Measurements from ENCODE around the gene GGA2. TPM values are rescaled to one million over a fixed set of nuclear protein-coding genes. Genes with fewer than 3 reads are reported as not detected.
"Not testable (repeated sequence)": the region's sequence is repeated elsewhere in the genome, so short reads cannot be mapped to it uniquely, and the experiment has no call there.

The GGA2 gene
- total RNA-seq, 2 experiments from 2014 or later: 91.0 to 96.9 TPM

DNA sequence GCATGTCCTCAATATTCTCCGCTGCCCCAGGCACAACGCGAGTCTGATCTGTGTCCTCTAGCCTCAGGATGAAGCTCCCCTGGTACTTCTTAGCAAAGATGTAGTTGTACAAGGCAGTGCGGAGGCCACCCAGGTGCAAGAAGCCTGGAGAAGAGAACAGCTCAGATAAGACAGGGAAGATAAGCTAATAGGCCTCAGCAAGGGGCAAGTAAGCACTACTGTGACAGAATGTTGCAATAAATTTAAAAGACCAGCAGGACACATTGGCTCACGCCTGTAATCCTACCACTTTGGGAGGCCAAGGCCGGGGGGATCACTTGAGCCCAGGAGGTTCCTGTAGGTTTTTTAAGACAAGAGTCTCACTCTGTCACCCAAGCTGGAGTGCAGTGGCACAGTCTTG lies 41.9 kb upstream of the GGA2 start:
- ChIA-PET POLR2A (no interaction called here), CTCF (no interaction called here)
- TF ChIP-seq, protein P1, sequence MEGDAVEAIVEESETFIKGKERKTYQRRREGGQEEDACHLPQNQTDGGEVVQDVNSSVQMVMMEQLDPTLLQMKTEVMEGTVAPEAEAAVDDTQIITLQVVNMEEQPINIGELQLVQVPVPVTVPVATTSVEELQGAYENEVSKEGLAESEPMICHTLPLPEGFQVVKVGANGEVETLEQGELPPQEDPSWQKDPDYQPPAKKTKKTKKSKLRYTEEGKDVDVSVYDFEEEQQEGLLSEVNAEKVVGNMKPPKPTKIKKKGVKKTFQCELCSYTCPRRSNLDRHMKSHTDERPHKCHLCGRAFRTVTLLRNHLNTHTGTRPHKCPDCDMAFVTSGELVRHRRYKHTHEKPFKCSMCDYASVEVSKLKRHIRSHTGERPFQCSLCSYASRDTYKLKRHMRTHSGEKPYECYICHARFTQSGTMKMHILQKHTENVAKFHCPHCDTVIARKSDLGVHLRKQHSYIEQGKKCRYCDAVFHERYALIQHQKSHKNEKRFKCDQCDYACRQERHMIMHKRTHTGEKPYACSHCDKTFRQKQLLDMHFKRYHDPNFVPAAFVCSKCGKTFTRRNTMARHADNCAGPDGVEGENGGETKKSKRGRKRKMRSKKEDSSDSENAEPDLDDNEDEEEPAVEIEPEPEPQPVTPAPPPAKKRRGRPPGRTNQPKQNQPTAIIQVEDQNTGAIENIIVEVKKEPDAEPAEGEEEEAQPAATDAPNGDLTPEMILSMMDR (IDR thresholded peaks at IDR 0.05): no peak
- intact Hi-C loops (cut with micrococcal nuclease): no loop called here
- Mint-ChIP-seq H3K27ac (no peak overlapping the region), H3K27me3 (no peaks in the 10 kb centered on the region), H3K4me1 (ENCODE audit: low read depth) (peaks cover 21% of the 10 kb centered on the region), H3K36me3 (ENCODE audit: low read depth) (peaks cover 40% of the 10 kb centered on the region), H3K9me3 (no peaks in the 10 kb centered on the region), H3K4me3 (no peak overlapping the region)
- DNase-seq (no peak), ATAC-seq (no peak)

DNA sequence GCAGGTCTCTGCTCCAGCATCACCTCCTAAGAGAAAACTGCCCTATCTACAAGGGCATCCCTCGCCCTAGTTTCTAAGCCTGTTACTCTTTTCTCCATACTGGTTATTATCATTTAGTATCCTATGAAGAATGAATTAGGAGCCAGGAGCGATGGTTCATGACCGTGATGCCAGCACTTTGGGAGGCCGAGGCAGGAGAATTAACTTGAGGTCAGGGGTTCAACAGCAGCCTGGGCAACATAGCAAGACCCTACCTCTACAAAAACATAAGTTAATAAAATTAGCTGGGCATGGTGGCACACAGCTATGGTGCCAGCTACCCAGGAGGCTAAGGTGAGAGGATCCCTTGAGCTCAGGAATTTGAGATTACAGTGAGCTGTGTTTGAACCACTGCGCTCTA lies 39.6 kb upstream of the GGA2 start:
- no peak overlapping the region for H3K27ac Mint-ChIP-seq
- peaks cover 4% of the 10 kb centered on the region for H3K4me1 Mint-ChIP-seq (ENCODE audit: low read depth)
- intact Hi-C loops (cut with micrococcal nuclease): no loop called here
- TF ChIP-seq, protein P1 (IDR thresholded peaks at IDR 0.05): no peak
- no peaks in the 10 kb centered on the region for H3K9me3 Mint-ChIP-seq
- no peak for DNase-seq
- ChIA-PET CTCF (no interaction called here), POLR2A (interaction anchor here (1.2 to 1.3 kb wide), 3 partner anchors 15 to 38 kb away, joined by 3 read pairs; no protein-coding TSS in a partner anchor)
- no peaks in the 10 kb centered on the region for H3K27me3 Mint-ChIP-seq
- peaks cover 37% of the 10 kb centered on the region for H3K36me3 Mint-ChIP-seq (ENCODE audit: low read depth)
- H3K4me3 Mint-ChIP-seq: no peak overlapping the region
- no peak for ATAC-seq

DNA sequence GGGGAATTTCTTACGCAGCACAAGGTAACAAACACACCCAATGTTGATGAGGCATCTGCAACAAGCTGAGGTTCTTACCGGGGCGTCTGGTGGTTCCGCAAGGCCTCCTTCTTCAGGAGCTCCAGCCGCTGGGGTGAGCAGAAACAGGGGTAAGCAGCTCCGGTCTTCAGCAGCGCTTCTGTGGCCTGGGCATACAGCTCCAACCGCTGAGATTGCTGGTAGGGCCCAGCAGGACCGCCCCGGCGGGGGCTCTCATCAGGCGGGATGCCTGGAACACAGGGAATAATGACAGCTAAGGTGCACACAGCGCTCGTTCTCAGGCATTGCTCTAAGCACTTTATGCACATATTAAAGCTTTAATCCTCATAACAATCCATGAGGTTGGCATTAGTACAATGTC lies 34.1 kb upstream of the GGA2 start:
- no peak for DNase-seq
- intact Hi-C loops (cut with micrococcal nuclease): no loop called here
- Mint-ChIP-seq H3K27ac (no peak overlapping the region), H3K36me3 (ENCODE audit: low read depth) (peaks cover 31% of the 10 kb centered on the region), H3K9me3 (no peaks in the 10 kb centered on the region), H3K4me3 (no peak overlapping the region), H3K27me3 (no peaks in the 10 kb centered on the region), H3K4me1 (ENCODE audit: low read depth) (no peaks in the 10 kb centered on the region)
- no peak for ATAC-seq
- ChIA-PET CTCF (no interaction called here), POLR2A (no interaction called here)
- TF ChIP-seq, protein P1 (IDR thresholded peaks at IDR 0.05): no peak

DNA sequence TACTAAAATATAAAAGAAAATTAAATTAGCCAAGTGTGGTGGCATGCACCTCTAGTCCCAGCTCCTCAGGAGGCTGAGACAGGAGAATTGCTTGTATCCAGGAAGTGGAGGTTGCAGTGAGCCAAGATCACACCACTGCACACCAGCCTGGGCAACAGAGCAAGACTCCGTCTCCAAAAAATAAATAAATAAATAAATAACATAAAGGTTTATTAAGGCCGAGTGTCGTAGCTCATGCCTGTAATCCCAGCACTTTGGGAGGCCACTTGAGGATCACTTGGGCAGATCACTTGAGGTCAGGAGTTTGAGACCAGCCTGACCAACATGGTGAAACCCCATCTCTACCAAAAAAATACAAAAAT lies 30.5 kb upstream of the GGA2 start:
- peaks cover 20% of the 10 kb centered on the region for H3K36me3 Mint-ChIP-seq (ENCODE audit: low read depth)

DNA sequence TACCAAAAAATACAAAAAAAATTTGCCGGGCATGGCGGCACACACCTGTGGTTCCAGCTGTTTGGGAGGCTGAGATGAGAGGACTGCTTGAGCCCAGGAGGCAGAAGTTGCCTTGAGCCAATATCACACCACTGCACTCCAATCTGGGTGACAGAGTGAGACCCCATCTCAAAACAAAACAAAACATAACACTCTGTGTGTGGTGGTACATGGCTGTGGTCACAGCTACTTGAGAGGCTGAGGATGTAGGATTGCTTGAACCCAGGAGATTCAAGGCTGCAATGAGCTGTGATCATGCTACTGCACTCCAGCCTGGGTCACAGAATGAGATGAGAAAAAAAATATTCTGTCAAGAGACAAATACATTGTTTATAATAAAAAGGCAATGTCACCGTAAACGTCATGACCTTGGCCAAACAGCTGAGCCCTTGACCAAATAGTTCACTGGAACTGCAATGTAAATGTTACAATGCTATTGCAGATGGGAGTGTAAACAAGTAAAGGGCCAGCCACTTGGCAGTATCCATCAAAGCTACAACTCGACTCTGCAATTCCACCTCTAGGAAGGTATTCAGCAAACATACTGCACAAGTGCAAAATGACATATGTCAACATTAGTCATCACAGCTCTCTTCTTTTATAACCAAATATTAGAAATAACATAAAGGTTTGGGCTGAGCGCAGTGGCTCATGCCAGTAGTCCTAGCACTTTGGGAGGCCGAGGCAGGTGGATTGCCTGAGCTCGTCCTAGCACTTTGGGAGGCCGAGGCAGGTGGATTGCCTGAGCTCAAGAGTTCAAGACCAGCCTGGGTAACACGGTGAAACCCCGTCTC lies 29.9 kb upstream of the GGA2 start:
- intact Hi-C loops (cut with micrococcal nuclease): no loop called here

More for the DNA sequence above, 30.5 kb upstream of the GGA2 start:
- H3K4me3 Mint-ChIP-seq; H3K27me3 Mint-ChIP-seq; H3K4me1 Mint-ChIP-seq (ENCODE audit: low read depth); intact Hi-C loops (cut with micrococcal nuclease); DNase-seq; ATAC-seq; H3K27ac Mint-ChIP-seq; H3K9me3 Mint-ChIP-seq: not testable (repeated sequence)
- CTCF ChIA-PET: interaction anchor here (1.1 kb wide), 1 partner anchor 18 kb away, joined by 3 read pairs; no protein-coding TSS in a partner anchor
- POLR2A ChIA-PET: interaction anchor here (0.9 to 1.0 kb wide), 2 partner anchors 13 to 27 kb away, joined by 3 to 5 read pairs; no protein-coding TSS in a partner anchor

More for the DNA sequence above, 29.9 kb upstream of the GGA2 start:
- Mint-ChIP-seq H3K36me3 (ENCODE audit: low read depth) (peaks cover 23% of the 10 kb centered on the region), H3K4me1 (ENCODE audit: low read depth) (peaks cover 8% of the 10 kb centered on the region), H3K4me3 (no peak overlapping the region), H3K27me3 (no peaks in the 10 kb centered on the region), H3K9me3 (no peaks in the 10 kb centered on the region), H3K27ac (no peak overlapping the region)
- ATAC-seq (no peak), DNase-seq (no peak)
- ChIA-PET CTCF (interaction anchor here (0.7 to 1.6 kb wide), 4 partner anchors 12 to 512 kb away, joined by 3 to 5 read pairs (median 3); no protein-coding TSS in a partner anchor), POLR2A (interaction anchor here (0.9 to 1.4 kb wide), 3 partner anchors 12 to 26 kb away, joined by 3 to 5 read pairs (median 3); no protein-coding TSS in a partner anchor)
- TF ChIP-seq, protein P1 (IDR thresholded peaks at IDR 0.05): no peak

Data from activated CD8-positive, alpha-beta T cell treated with anti-CD3 and anti-CD28 coated beads for 36 hours (primary cell).